KBM-7 (cell line): Measurements from ENCODE around the gene TRIM43.
"Not testable (repeated sequence)": the region's sequence is repeated elsewhere in the genome, so short reads cannot be mapped to it uniquely, and the experiment has no call there.

Source experiments
- DNase-seq: peaks from one replicate; pipeline ENCODE4 v3.0.0-alpha.2; 2015
- in situ Hi-C: fragments of 300-500 bp; cut with MboI; formaldehyde crosslinking; loops from 2 replicates; pipeline ENCODE4 v1.14.3; 2020; ENCODE audit warnings: low sequenced_read_pairs, low pct_unique_long_range_greater_than_20kb, mixed read lengths

Gene TRIM43

GRCh38 chr2:95591701-95592100, at the start of gene TRIM43:
TSS of gene TRIM43 (plus strand) at chr2:95592001. CDS start at chr2:95594024, 2,023 bp downstream.
- DNase-seq, in situ Hi-C loops: not testable (repeated sequence)

- no peak for DNase-seq
- in situ Hi-C loops: no loop called here
These were observed 40.7 kb upstream of the TRIM43 start for GRCh38 chr2:95551055-95551568.

GRCh38 chr2:95552911-95553310, 38.9 kb upstream of the TRIM43 start:
- DNase-seq: no peak
- in situ Hi-C loops: no loop called here

GRCh38 chr2:95569170-95569569, 22.6 kb upstream of the TRIM43 start:
- DNase-seq: no peak
- in situ Hi-C loops: no loop called here

- no peak for DNase-seq
- in situ Hi-C loops: no loop called here
These were observed 17.9 kb upstream of the TRIM43 start for GRCh38 chr2:95573866-95574265.

- no peak for DNase-seq
- in situ Hi-C loops: no loop called here
These were observed 17.3 kb upstream of the TRIM43 start for GRCh38 chr2:95574506-95574905.

- DNase-seq: no peak
- in situ Hi-C loops: no loop called here
These were observed 15.9 kb upstream of the TRIM43 start for GRCh38 chr2:95575857-95576256.

- in situ Hi-C loops: no loop called here
- no peak for DNase-seq
These were observed 13.3 kb upstream of the TRIM43 start for GRCh38 chr2:95578539-95578938.

- in situ Hi-C loops, DNase-seq: not testable (repeated sequence)
These were observed 8.3 kb upstream of the TRIM43 start for GRCh38 chr2:95583545-95583944.

- in situ Hi-C loops, DNase-seq: not testable (repeated sequence)
These were observed 7.5 kb upstream of the TRIM43 start for GRCh38 chr2:95584321-95584720.

GRCh38 chr2:95589777-95590536, 1.8 kb upstream of the TRIM43 start:
- in situ Hi-C loops, DNase-seq: not testable (repeated sequence)

GRCh38 chr2:95592973-95593372, 1.2 kb downstream of the TRIM43 start:
- DNase-seq, in situ Hi-C loops: not testable (repeated sequence)

- in situ Hi-C loops, DNase-seq: not testable (repeated sequence)
These were observed 3.2 kb downstream of the TRIM43 start for GRCh38 chr2:95595012-95595411.

GRCh38 chr2:95601301-95601700, 9.5 kb downstream of the TRIM43 start:
- in situ Hi-C loops, DNase-seq: not testable (repeated sequence)

- in situ Hi-C loops, DNase-seq: not testable (repeated sequence)
These were observed 10.3 kb downstream of the TRIM43 start for GRCh38 chr2:95602146-95602545.

GRCh38 chr2:95608356-95608755, 16.6 kb downstream of the TRIM43 start:
- DNase-seq, in situ Hi-C loops: not testable (repeated sequence)

GRCh38 chr2:95609764-95610163, 18.0 kb downstream of the TRIM43 start:
- in situ Hi-C loops, DNase-seq: not testable (repeated sequence)

GRCh38 chr2:95613048-95613447, 21.2 kb downstream of the TRIM43 start:
- in situ Hi-C loops, DNase-seq: not testable (repeated sequence)

GRCh38 chr2:95622728-95623127, 30.9 kb downstream of the TRIM43 start:
- DNase-seq, in situ Hi-C loops: not testable (repeated sequence)

- in situ Hi-C loops, DNase-seq: not testable (repeated sequence)
These were observed 39.2 kb downstream of the TRIM43 start for GRCh38 chr2:95630987-95631386.
